HepG2 (cell line): ENCODE results near the gene SNRPN. TPM values are rescaled to one million over a fixed set of nuclear protein-coding genes. Genes with fewer than 3 reads are reported as not detected.

Experiments
- AFF4 ChIP-seq: sonication (generic); formaldehyde crosslinking; IDR thresholded peaks from 2 replicates; pipeline ENCODE4 v1.4.0; 2020; ENCODE audit warnings: missing genetic modification reagents
- BHLHE40 ChIP-seq: IDR thresholded peaks from 2 replicates; pipeline ENCODE4 v1.6.1; 2011; ENCODE audit warnings: low read length, improper control_type of control experiment
- CREBL2 ChIP-seq: sonication (generic); formaldehyde crosslinking; IDR thresholded peaks from 2 replicates; pipeline ENCODE4 v1.8.1; 2023; ENCODE audit warnings: missing genetic modification reagents, mild to moderate bottlenecking, borderline replicate concordance
- DDIT3 ChIP-seq: sonication (generic); formaldehyde crosslinking; IDR thresholded peaks from 2 replicates; pipeline ENCODE4 v1.4.0; 2020; ENCODE audit warnings: mild to moderate bottlenecking, missing genetic modification reagents
- DMAP1 ChIP-seq: IDR thresholded peaks from 2 replicates; pipeline ENCODE4 v1.6.1; 2016
- FOXK1 ChIP-seq: sonication (generic); formaldehyde crosslinking; IDR thresholded peaks from 2 replicates; pipeline ENCODE4 v1.4.0; 2020; ENCODE audit warnings: low read depth, missing genetic modification reagents, borderline replicate concordance
- HDAC1 ChIP-seq: sonication (generic); formaldehyde crosslinking; IDR thresholded peaks from 2 replicates; pipeline ENCODE4 v1.5.1; 2020; ENCODE audit warnings: mild to moderate bottlenecking, missing genetic modification reagents
- HOXA3 ChIP-seq: sonication (generic); formaldehyde crosslinking; IDR thresholded peaks from 2 replicates; pipeline ENCODE4 v1.5.0; 2020; ENCODE audit warnings: missing genetic modification reagents
- MXI1 ChIP-seq: IDR thresholded peaks from 3 replicates; pipeline ENCODE4 v1.6.1; 2012; ENCODE audit warnings: low read depth, low read length, inconsistent platforms, borderline replicate concordance
- POLR2G ChIP-seq: fragments of 200-400 bp; formaldehyde crosslinking; IDR thresholded peaks from 2 replicates; pipeline ENCODE4 v1.6.1; 2018; ENCODE audit warnings: mild to moderate bottlenecking, low read depth, low read length, moderate library complexity
- RAD21 ChIP-seq: fragments of 450-650 bp; formaldehyde crosslinking; IDR thresholded peaks from 2 replicates; pipeline ENCODE4 v1.5.0; 2020; ENCODE audit warnings: mild to moderate bottlenecking
- RBFOX2 ChIP-seq: fragments of 200-400 bp; formaldehyde crosslinking; IDR thresholded peaks from 2 replicates; pipeline ENCODE4 v1.6.1; 2017; ENCODE audit warnings: low read depth, mild to moderate bottlenecking, low read length
- RORA ChIP-seq: sonication (generic); formaldehyde crosslinking; IDR thresholded peaks from 2 replicates; pipeline ENCODE4 v1.5.0; 2020; ENCODE audit warnings: mild to moderate bottlenecking, missing genetic modification reagents, moderate library complexity
- TAF1 ChIP-seq: sonication (generic); formaldehyde crosslinking; IDR thresholded peaks from 2 replicates; pipeline ENCODE4 v1.4.0; 2020; ENCODE audit warnings: missing genetic modification reagents
- ZC3H4 ChIP-seq: sonication (generic); formaldehyde crosslinking; IDR thresholded peaks from 2 replicates; pipeline ENCODE4 v1.4.0; 2020; ENCODE audit warnings: missing genetic modification reagents, borderline replicate concordance
- ZFX ChIP-seq: sonication (generic); formaldehyde crosslinking; IDR thresholded peaks from 2 replicates; pipeline ENCODE4 v1.4.0; 2020; ENCODE audit warnings: mild to moderate bottlenecking, low read depth, missing genetic modification reagents, moderate library complexity
- ZNF10 ChIP-seq: sonication (generic); formaldehyde crosslinking; IDR thresholded peaks from 2 replicates; pipeline ENCODE4 v1.4.0; 2020; ENCODE audit warnings: mild to moderate bottlenecking, low read depth, missing genetic modification reagents, borderline replicate concordance
- ZNF138 ChIP-seq: sonication (generic); formaldehyde crosslinking; IDR thresholded peaks from 2 replicates; pipeline ENCODE4 v1.5.0; 2020; ENCODE audit warnings: mild to moderate bottlenecking, low read depth, missing genetic modification reagents
- ZNF30 ChIP-seq: sonication (generic); formaldehyde crosslinking; IDR thresholded peaks from 2 replicates; pipeline ENCODE4 v1.5.0; 2020; ENCODE audit warnings: mild to moderate bottlenecking, missing genetic modification reagents
- ZNF350 ChIP-seq: sonication (generic); formaldehyde crosslinking; IDR thresholded peaks from 2 replicates; pipeline ENCODE4 v1.4.0; 2020; ENCODE audit warnings: mild to moderate bottlenecking, low read depth, missing genetic modification reagents, borderline replicate concordance
- ZNF619 ChIP-seq: sonication (generic); formaldehyde crosslinking; IDR thresholded peaks from 2 replicates; pipeline ENCODE4 v1.4.0; 2020; ENCODE audit warnings: mild to moderate bottlenecking, missing genetic modification reagents
- ZNF775 ChIP-seq: sonication (generic); formaldehyde crosslinking; IDR thresholded peaks from 2 replicates; pipeline ENCODE4 v1.4.0; 2020; ENCODE audit warnings: missing genetic modification reagents, mild to moderate bottlenecking, moderate library complexity, borderline replicate concordance
- polyA plus RNA-seq, 8 experiments: library from polyadenylated mRNA; depleted of rRNA in 3 of 8; stranded (reverse) in 7 of 8; unstranded in 1 of 8; fragments of >200 nt; fragmentation: Illumina TruSeq in 4 of 8; extraction: Trizol in 4 of 8; gene quantifications; 2 replicates each; pipeline versions ENCODE4 v1.2.1 to v1.2.3, GENCODE V29; 2011 to 2016; ENCODE audit warnings: low read depth in 4 of 8, missing spikeins in 1 of 8, mixed read lengths in 1 of 8; ENCODE audit not compliant: insufficient read depth in 1 of 8
- total RNA-seq, 5 experiments: library from RNA; depleted of rRNA; stranded (reverse); fragments of >200 nt; fragmentation: Illumina TruSeq; extraction: Trizol; gene quantifications; 2 replicates each; pipeline ENCODE4 v1.2.3, GENCODE V29; 2016; ENCODE audit warnings: low read depth in 1 of 5
- TF ChIP-seq, protein P1 (sequence below): sonication (generic); formaldehyde crosslinking; IDR thresholded peaks from 2 replicates; pipeline ENCODE4 v1.4.0; 2020; ENCODE audit warnings: missing genetic modification reagents, low read depth, mild to moderate bottlenecking, borderline replicate concordance
- TF ChIP-seq, protein P2 (sequence below): sonication (generic); formaldehyde crosslinking; IDR thresholded peaks from 2 replicates; pipeline ENCODE4 v1.4.0; 2020; ENCODE audit warnings: missing genetic modification reagents

Gene SNRPN
- total and polyA plus RNA-seq, 2 of the 13 experiments (the other 11 are each of a cell fraction or from before 2014, with no cell fraction given), result 133 to 212 TPM

DNA sequence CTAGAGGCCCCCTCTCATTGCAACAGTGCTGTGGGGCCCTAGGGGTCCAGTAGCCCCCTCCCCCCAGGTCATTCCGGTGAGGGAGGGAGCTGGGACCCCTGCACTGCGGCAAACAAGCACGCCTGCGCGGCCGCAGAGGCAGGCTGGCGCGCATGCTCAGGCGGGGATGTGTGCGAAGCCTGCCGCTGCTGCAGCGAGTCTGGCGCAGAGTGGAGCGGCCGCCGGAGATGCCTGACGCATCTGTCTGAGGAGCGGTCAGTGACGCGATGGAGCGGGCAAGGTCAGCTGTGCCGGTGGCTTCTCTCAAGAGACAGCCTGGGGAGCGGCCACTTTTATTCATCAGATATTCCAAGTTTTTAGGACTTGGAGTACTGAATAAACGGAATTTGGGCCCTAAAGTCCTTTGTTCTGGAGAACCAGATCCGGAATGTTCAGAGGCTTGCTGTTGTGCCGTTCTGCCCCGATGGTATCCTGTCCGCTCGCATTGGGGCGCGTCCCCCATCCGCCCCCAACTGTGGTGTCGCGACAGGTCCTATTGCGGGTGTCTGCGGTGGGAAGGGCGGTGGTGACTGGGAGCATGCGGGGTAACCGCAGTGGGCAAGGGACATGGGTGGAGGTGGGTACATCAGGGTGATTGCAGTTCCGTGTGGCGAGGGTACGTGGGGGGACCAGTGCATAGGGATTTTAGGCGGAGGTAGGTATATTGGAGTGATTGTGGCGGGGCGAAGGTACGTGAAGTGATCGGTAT lies at the start of gene SNRPN, which contains the start of gene SNURF (continued):
- TF ChIP-seq ZNF775 (CRISPR knock-in tag), result no peak
- peak; percentile 37; the same call in 1 of the 2 replicates for TF ChIP-seq HDAC1 (CRISPR knock-in tag)
- no peak for TF ChIP-seq CREBL2
- no peak for TF ChIP-seq RORA
- peak; percentile 27 for TF ChIP-seq ZFX (CRISPR knock-in tag)
- peak; percentile 55; the same call in 1 of the 2 replicates for TF ChIP-seq HOXA3 (CRISPR knock-in tag)
- TF ChIP-seq MXI1, result no peak
- TF ChIP-seq ZNF10 (CRISPR knock-in tag), result no peak
- no peak for TF ChIP-seq ZNF350 (CRISPR knock-in tag)
- no peak for TF ChIP-seq ZNF619 (CRISPR knock-in tag)
- no peak for TF ChIP-seq DDIT3 (CRISPR knock-in tag)
- TF ChIP-seq, protein P1, sequence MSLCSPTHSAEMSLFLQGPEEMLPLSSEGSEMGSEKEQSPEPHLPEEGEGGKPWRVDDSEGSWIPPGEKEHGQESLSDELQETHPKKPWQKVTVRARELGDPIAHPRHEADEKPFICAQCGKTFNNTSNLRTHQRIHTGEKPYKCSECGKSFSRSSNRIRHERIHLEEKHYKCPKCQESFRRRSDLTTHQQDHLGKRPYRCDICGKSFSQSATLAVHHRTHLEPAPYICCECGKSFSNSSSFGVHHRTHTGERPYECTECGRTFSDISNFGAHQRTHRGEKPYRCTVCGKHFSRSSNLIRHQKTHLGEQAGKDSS (CRISPR knock-in tag), result 0 out of 2 replicates have a peak, but pooled peaks have one; percentile 40
- no peak for TF ChIP-seq RAD21 (CRISPR knock-in tag)
- peak; percentile 90 for TF ChIP-seq TAF1
- no peak for TF ChIP-seq FOXK1
- TF ChIP-seq, protein P2, sequence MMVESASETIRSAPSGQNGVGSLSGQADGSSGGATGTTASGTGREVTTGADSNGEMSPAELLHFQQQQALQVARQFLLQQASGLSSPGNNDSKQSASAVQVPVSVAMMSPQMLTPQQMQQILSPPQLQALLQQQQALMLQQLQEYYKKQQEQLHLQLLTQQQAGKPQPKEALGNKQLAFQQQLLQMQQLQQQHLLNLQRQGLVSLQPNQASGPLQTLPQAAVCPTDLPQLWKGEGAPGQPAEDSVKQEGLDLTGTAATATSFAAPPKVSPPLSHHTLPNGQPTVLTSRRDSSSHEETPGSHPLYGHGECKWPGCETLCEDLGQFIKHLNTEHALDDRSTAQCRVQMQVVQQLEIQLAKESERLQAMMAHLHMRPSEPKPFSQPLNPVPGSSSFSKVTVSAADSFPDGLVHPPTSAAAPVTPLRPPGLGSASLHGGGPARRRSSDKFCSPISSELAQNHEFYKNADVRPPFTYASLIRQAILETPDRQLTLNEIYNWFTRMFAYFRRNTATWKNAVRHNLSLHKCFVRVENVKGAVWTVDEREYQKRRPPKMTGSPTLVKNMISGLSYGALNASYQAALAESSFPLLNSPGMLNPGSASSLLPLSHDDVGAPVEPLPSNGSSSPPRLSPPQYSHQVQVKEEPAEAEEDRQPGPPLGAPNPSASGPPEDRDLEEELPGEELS, result no peak
- peak; percentile 88 for TF ChIP-seq POLR2G
- no peak for TF ChIP-seq BHLHE40
- no peak for TF ChIP-seq ZNF30 (CRISPR knock-in tag)
- no peak for TF ChIP-seq ZNF138 (CRISPR knock-in tag)
- TF ChIP-seq ZC3H4 (CRISPR knock-in tag), result no peak
- TF ChIP-seq RBFOX2, result peak; percentile 83
- no peak for TF ChIP-seq DMAP1
- peak; percentile 74; the same call in 1 of the 2 replicates for TF ChIP-seq AFF4 (CRISPR knock-in tag)
